Measurements from ENCODE around the gene HSPA12B. TPM values are rescaled to one million over a fixed set of nuclear protein-coding genes. Genes with fewer than 3 reads are reported as not detected.
A peak's percentile ranks its signal among the peaks of the same experiment; 100 is the strongest.

HSPA12B gene
- total and polyA plus RNA-seq, 8 donors: 14.6 to 31.8 (median 22.9) TPM

DNA sequence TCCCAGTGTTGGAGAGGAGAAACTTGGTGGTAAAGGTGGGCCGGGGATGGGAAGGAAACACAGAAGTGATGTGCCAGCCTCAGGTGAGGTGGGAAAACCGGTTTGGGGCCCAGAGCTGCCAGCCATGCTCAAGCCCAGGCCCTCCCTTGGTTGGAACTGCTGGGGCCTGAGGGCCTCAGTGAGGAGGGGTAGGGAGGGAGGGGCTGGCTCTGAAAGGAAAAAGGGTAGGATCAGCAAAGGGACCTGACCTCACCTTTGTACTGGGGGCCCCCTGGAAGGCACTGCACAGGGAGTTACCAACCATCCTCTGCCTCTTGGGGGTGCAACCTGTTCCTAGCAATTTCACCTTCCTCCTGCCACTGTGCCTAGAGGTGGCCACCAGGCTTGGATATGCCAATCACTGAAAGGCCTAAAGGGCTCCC, 50.6 kb downstream of the HSPA12B start:
- no peaks in the 10 kb centered on the region for H3K9me3 ChIP-seq
- DNase-seq: peak in 1 of 4 donors; percentile 76
- H3K4me3 ChIP-seq: no peak overlapping the region
- peaks cover 0 to 13% of the 10 kb centered on the region in 2 donors for H3K27me3 ChIP-seq
- H3K27ac ChIP-seq: no peak overlapping the region
- peaks cover 0 to 11% of the 10 kb centered on the region in 2 donors for H3K36me3 ChIP-seq
- TF ChIP-seq, protein P1, sequence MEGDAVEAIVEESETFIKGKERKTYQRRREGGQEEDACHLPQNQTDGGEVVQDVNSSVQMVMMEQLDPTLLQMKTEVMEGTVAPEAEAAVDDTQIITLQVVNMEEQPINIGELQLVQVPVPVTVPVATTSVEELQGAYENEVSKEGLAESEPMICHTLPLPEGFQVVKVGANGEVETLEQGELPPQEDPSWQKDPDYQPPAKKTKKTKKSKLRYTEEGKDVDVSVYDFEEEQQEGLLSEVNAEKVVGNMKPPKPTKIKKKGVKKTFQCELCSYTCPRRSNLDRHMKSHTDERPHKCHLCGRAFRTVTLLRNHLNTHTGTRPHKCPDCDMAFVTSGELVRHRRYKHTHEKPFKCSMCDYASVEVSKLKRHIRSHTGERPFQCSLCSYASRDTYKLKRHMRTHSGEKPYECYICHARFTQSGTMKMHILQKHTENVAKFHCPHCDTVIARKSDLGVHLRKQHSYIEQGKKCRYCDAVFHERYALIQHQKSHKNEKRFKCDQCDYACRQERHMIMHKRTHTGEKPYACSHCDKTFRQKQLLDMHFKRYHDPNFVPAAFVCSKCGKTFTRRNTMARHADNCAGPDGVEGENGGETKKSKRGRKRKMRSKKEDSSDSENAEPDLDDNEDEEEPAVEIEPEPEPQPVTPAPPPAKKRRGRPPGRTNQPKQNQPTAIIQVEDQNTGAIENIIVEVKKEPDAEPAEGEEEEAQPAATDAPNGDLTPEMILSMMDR (IDR thresholded peaks at IDR 0.05): no peak
- H3K4me1 ChIP-seq: peaks cover 29 to 77% of the 10 kb centered on the region in 2 donors
- intact Hi-C loops (cut with DNase I): loop anchor here in 1 of 2 donors (5.0 kb wide), 1 partner anchor 34 kb away; no protein-coding TSS in a partner anchor
- no peak for ATAC-seq

DNA sequence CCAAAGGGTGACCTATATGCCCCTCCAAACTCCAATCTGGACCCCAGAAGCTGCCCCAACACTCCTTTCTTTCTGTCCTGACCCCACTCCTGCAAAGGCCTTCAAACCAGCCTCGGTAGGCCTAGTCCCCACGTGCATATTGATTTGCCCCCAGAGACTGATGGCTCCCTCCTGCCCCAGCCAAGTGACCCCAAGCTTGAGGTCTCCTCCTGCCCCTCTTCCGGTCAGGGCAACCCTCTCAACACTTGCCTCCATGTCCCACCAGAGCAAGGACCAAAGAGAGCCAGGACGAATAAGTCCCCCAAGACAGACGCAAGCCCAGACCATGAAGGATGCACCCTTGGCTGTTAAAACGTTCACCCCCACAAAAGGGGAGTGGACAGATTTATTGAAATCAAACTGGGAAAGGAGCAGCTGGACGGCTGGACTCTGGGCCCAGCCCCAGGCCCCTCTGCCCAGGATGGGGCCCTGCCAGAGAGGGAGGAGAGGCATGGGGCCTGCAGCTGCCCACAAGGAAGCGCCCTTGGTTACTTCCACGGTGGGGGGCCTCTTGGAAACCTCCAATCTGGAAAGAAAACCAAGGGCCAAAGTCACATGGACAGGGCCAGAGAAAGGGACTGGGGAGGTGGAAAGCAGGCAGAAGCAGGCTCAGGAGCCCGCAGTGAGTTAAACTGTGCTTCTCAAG, 51.2 kb downstream of the HSPA12B start:
- ATAC-seq (no peak), DNase-seq (no peak)
- Histone ChIP-seq H3K4me3 (no peak overlapping the region), H3K36me3 (peaks cover 0 to 11% of the 10 kb centered on the region in 2 donors), H3K4me1 (peaks cover 29 to 76% of the 10 kb centered on the region in 2 donors), H3K27ac (no peak overlapping the region), H3K9me3 (no peaks in the 10 kb centered on the region), H3K27me3 (peaks cover 0 to 7% of the 10 kb centered on the region in 2 donors)
- TF ChIP-seq, protein P1 (IDR thresholded peaks at IDR 0.05): no peak
- intact Hi-C loops (cut with DNase I): loop anchor here in 1 of 2 donors (5.0 kb wide), 1 partner anchor 34 kb away; no protein-coding TSS in a partner anchor

DNA sequence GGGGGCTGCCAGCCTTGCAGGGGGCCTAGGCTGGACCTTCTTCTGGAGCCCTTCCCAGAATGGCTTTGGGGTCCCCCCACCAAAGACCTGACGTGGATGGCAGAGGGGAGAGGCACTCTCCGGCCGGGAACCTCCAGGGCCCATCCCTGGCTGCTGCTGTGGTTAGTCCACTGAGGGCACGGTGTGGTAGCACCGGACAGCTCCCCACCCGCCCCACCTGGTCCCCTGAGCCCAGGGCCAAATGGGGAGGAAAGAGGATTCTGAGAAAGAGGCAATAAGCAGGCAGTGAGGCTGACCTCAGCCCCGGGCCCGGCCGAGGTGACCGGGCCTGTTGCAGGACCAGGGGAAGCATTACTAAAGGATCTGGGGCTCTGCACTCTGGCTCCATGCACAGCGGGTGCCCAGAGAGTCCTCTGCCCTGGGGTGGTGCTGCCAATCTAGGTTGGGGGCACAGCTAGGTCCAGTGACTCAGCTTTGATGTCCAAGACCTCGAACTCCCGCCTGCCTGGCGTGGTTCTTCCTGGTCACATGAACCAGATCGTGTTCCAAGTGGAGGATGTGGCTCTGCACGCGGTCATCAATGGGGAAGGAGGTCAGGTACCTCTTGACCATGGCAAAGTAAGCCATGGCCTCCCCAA, 51.9 kb downstream of the HSPA12B start:
- TF ChIP-seq, protein P1 (IDR thresholded peaks at IDR 0.05): no peak
- intact Hi-C loops (cut with DNase I): loop anchor here in 1 of 2 donors (5.0 kb wide), 1 partner anchor 33 kb away; no protein-coding TSS in a partner anchor
- Histone ChIP-seq H3K9me3 (no peaks in the 10 kb centered on the region), H3K4me3 (peak overlapping the region in 1 of 2 donors; percentile 73), H3K36me3 (peaks cover 0 to 11% of the 10 kb centered on the region in 2 donors), H3K27ac (peak overlapping the region in 1 of 2 donors; percentile 1), H3K27me3 (peaks cover 0 to under 1% of the 10 kb centered on the region in 2 donors), H3K4me1 (peaks cover 29 to 78% of the 10 kb centered on the region in 2 donors)
- no peak for ATAC-seq
- DNase-seq: peak in 1 of 4 donors; percentile 62

DNA sequence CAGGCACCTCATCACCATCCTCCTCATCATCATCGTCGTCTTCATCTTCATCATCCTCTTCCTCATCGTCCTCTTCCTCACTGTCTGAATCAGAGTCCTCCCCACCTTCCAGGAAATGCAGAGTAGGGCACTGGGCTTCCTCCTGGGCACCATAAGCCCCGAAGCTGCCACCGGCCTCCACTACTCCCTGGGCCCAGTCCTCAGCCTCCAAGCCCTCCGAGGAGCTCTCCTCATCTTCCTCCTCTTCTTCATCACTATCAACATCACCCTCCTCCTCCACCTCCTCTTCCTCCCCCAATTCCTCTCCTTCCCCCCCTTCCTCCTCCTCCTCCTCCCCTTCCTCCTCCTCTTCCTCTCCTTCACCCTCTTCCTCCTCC, 52.4 kb downstream of the HSPA12B start:
- Histone ChIP-seq H3K4me3 (peak overlapping the region in 1 of 2 donors; percentile 73), H3K9me3 (no peaks in the 10 kb centered on the region), H3K27me3 (no peaks in the 10 kb centered on the region), H3K4me1 (peaks cover 29 to 78% of the 10 kb centered on the region in 2 donors), H3K36me3 (peaks cover 0 to 11% of the 10 kb centered on the region in 2 donors), H3K27ac (peak overlapping the region in 1 of 2 donors; percentile 1)
- TF ChIP-seq, protein P1 (IDR thresholded peaks at IDR 0.05): no peak
- intact Hi-C loops (cut with DNase I): loop anchor here in 1 of 2 donors (5.0 kb wide), 1 partner anchor 32 kb away; no protein-coding TSS in a partner anchor
- ATAC-seq (no peak), DNase-seq (no peak)

Data from left lung (tissue), 10 donors.